ENCODE data around the gene ATAD1. TPM values are rescaled to one million over a fixed set of nuclear protein-coding genes. Genes with fewer than 3 reads are reported as not detected.

The ATAD1 gene
- polyA plus RNA-seq, 3 donors, result 6.3 to 13.2 (median 10.2) TPM

- Histone ChIP-seq H3K9ac (ENCODE audit: insufficient read depth, low read length, poor library complexity, severe bottlenecking) (no peak overlapping the region), H3K79me2 (ENCODE audit: insufficient read depth, low read length) (no peaks in the 10 kb centered on the region), H3K36me3 (replicated peaks in 1 of 2; ENCODE audit: control insufficient read depth in 1 of 2, insufficient read depth in 2 of 2, low read length in 2 of 2) (peaks cover 12 to 30% of the 10 kb centered on the region in 2 donors), H3K4me2 (replicated peaks; ENCODE audit: extremely low read depth, low read length, poor library complexity, severe bottlenecking) (no peak overlapping the region), H3K4me3 (replicated peaks in 1 of 3; ENCODE audit: low read depth in 2 of 3, low read length in 3 of 3) (no peak overlapping the region), H3K27me3 (ENCODE audit: control insufficient read depth in 2 of 2, insufficient read depth in 2 of 2, low read length in 2 of 2) (no peaks in the 10 kb centered on the region), H3K27ac (ENCODE audit: low read depth in 1 of 2, low read length in 2 of 2) (no peak overlapping the region), H3K4me1 (ENCODE audit: control insufficient read depth in 1 of 2, insufficient read depth in 2 of 2, low read length in 2 of 2) (peaks cover 0 to 4% of the 10 kb centered on the region in 2 donors), H3K9me3 (replicated peaks in 1 of 2; ENCODE audit: control insufficient read depth in 1 of 2, insufficient read depth in 1 of 2, low read length in 2 of 2) (no peaks in the 10 kb centered on the region), H4K20me1 (ENCODE audit: insufficient read depth, low read length) (no peaks in the 10 kb centered on the region), H2AFZ (ENCODE audit: insufficient read depth, low read depth, low read length, poor library complexity, severe bottlenecking) (no peak overlapping the region)
- DNase-seq, result peak in 2 of 3 donors; percentile 26 to 39
- Mint-ChIP-seq H3K4me3 (no peak overlapping the region), H3K27ac (no peak overlapping the region), H3K36me3 (peaks cover 29 to 30% of the 10 kb centered on the region in 2 donors), H3K27me3 (ENCODE audit: low read depth in 3 of 3) (no peaks in the 10 kb centered on the region), H3K4me1 (peaks cover 7% of the 10 kb centered on the region), H3K9me3 (peaks cover 0 to 3% (median 0%) of the 10 kb centered on the region in 7 donors)
- no CpG with 5 or more reads among the region's 2 CpGs for WGBS (ENCODE audit: insufficient coverage)
- intact Hi-C loops (cut with micrococcal nuclease), result no loop called here
- TF ChIP-seq CTCF (IDR thresholded peaks at IDR 0.05), result no peak
These were observed 65.5 kb downstream of the ATAD1 start for GRCh38 chr10:87752566-87752965.

GRCh38 chr10:87751274-87751673, 66.8 kb downstream of the ATAD1 start:
- intact Hi-C loops (cut with micrococcal nuclease), result no loop called here
- no peaks in the 10 kb centered on the region for H3K27me3 ChIP-seq (ENCODE audit: control insufficient read depth in 2 of 2, insufficient read depth in 2 of 2, low read length in 2 of 2)
- peaks cover 0 to 2% (median 0%) of the 10 kb centered on the region in 3 donors for H3K27me3 Mint-ChIP-seq (ENCODE audit: low read depth in 3 of 3)
- H3K36me3 ChIP-seq (replicated peaks in 1 of 2; ENCODE audit: control insufficient read depth in 1 of 2, insufficient read depth in 2 of 2, low read length in 2 of 2), result peaks cover 7 to 25% of the 10 kb centered on the region in 2 donors
- H3K4me3 Mint-ChIP-seq, result no peak overlapping the region
- no peak for TF ChIP-seq CTCF (IDR thresholded peaks at IDR 0.05)
- no peak overlapping the region for H3K4me2 ChIP-seq (replicated peaks; ENCODE audit: extremely low read depth, low read length, poor library complexity, severe bottlenecking)
- peaks cover 0 to 4% of the 10 kb centered on the region in 2 donors for H3K4me1 ChIP-seq (ENCODE audit: control insufficient read depth in 1 of 2, insufficient read depth in 2 of 2, low read length in 2 of 2)
- no peak for DNase-seq
- no peaks in the 10 kb centered on the region for H3K9me3 ChIP-seq (replicated peaks in 1 of 2; ENCODE audit: control insufficient read depth in 1 of 2, insufficient read depth in 1 of 2, low read length in 2 of 2)
- no peaks in the 10 kb centered on the region for H4K20me1 ChIP-seq (ENCODE audit: insufficient read depth, low read length)
- no peak overlapping the region for H3K4me3 ChIP-seq (replicated peaks in 1 of 3; ENCODE audit: low read depth in 2 of 3, low read length in 3 of 3)
- no CpG with 5 or more reads among the region's 2 CpGs for WGBS (ENCODE audit: insufficient coverage)
- H3K9me3 Mint-ChIP-seq, result peaks cover 0 to 3% (median 0%) of the 10 kb centered on the region in 7 donors
- H3K27ac ChIP-seq (ENCODE audit: low read depth in 1 of 2, low read length in 2 of 2), result no peak overlapping the region
- peaks cover 7% of the 10 kb centered on the region for H3K4me1 Mint-ChIP-seq
- no peak overlapping the region for H2AFZ ChIP-seq (ENCODE audit: insufficient read depth, low read depth, low read length, poor library complexity, severe bottlenecking)
- H3K27ac Mint-ChIP-seq, result no peak overlapping the region
- no peaks in the 10 kb centered on the region for H3K79me2 ChIP-seq (ENCODE audit: insufficient read depth, low read length)
- H3K9ac ChIP-seq (ENCODE audit: insufficient read depth, low read length, poor library complexity, severe bottlenecking), result no peak overlapping the region
- peaks cover 27% of the 10 kb centered on the region in 2 donors for H3K36me3 Mint-ChIP-seq

Measured in CD14-positive monocyte (primary cell).